ENCODE data around the gene RBFA.

RBFA gene

GRCh38 chr18:80034068-80034851, at the start of gene RBFA (continued):
- TF ChIP-seq ZNF248 (tag by site-specific recombination; IDR thresholded peaks at IDR 0.05) (no peak), ELK4 (IDR thresholded peaks at IDR 0.05; ENCODE audit: borderline replicate concordance, low read depth, low read length) (no peak), SP3 (tag by site-specific recombination; IDR thresholded peaks at IDR 0.05) (peak; percentile 99), EGR2 (tag by site-specific recombination; IDR thresholded peaks at IDR 0.05; ENCODE audit: low read depth) (no peak), ZNF623 (tag by site-specific recombination; IDR thresholded peaks at IDR 0.05) (no peak), ZNF223 (tag by site-specific recombination; IDR thresholded peaks at IDR 0.05) (no peak), ZFP3 (tag by site-specific recombination; IDR thresholded peaks at IDR 0.05; ENCODE audit: low read depth) (no peak), YY2 (tag by site-specific recombination; IDR thresholded peaks at IDR 0.05) (no peak), ZNF239 (tag by site-specific recombination; IDR thresholded peaks at IDR 0.05) (no peak), GLI2 (tag by site-specific recombination; IDR thresholded peaks at IDR 0.05; ENCODE audit: borderline replicate concordance, low read depth) (no peak), ZSCAN30 (tag by site-specific recombination; IDR thresholded peaks at IDR 0.05) (peak; percentile 89), HIC1 (tag by site-specific recombination; IDR thresholded peaks at IDR 0.05) (peak; percentile 84; the same call in 1 of the 2 replicates), ZNF654 (tag by site-specific recombination; IDR thresholded peaks at IDR 0.05; ENCODE audit: low read depth) (no peak), SALL2 (tag by site-specific recombination; IDR thresholded peaks at IDR 0.05; ENCODE audit: borderline replicate concordance) (no peak), ZFP37 (tag by site-specific recombination; IDR thresholded peaks at IDR 0.05) (peak; percentile 60; the same call in 1 of the 2 replicates), GLIS1 (tag by site-specific recombination; IDR thresholded peaks at IDR 0.05) (peak; percentile 80), ZBTB49 (tag by site-specific recombination; IDR thresholded peaks at IDR 0.05; ENCODE audit: low read depth) (no peak), ZNF777 (tag by site-specific recombination; IDR thresholded peaks at IDR 0.05; ENCODE audit: borderline replicate concordance) (0 out of 2 replicates have a peak, but pooled peaks have one; percentile 40), ZBTB11 (tag by site-specific recombination; conservative IDR thresholded peaks at IDR 0.05; ENCODE audit: low read depth) (peak; percentile 85), WT1 (tag by site-specific recombination; IDR thresholded peaks at IDR 0.05) (0 out of 2 replicates have a peak, but pooled peaks have one; percentile 18), ZNF660 (tag by site-specific recombination; IDR thresholded peaks at IDR 0.05) (0 out of 2 replicates have a peak, but pooled peaks have one; percentile 57), ZBTB8A (tag by site-specific recombination; IDR thresholded peaks at IDR 0.05) (peak; percentile 86), ZBTB17 (tag by site-specific recombination; IDR thresholded peaks at IDR 0.05) (no peak), ZNF692 (tag by site-specific recombination; IDR thresholded peaks at IDR 0.05) (peak; percentile 82), ZNF138 (tag by site-specific recombination; IDR thresholded peaks at IDR 0.05; ENCODE audit: borderline replicate concordance) (no peak), ZNF544 (tag by site-specific recombination; IDR thresholded peaks at IDR 0.05) (no peak), ZNF311 (tag by site-specific recombination; IDR thresholded peaks at IDR 0.05; ENCODE audit: borderline replicate concordance) (no peak)
